ENCODE results near the gene PCYT1A. TPM values are rescaled to one million over a fixed set of nuclear protein-coding genes. Genes with fewer than 3 reads are reported as not detected.

The PCYT1A gene
- total RNA-seq, 1 donor: 110 TPM

DNA sequence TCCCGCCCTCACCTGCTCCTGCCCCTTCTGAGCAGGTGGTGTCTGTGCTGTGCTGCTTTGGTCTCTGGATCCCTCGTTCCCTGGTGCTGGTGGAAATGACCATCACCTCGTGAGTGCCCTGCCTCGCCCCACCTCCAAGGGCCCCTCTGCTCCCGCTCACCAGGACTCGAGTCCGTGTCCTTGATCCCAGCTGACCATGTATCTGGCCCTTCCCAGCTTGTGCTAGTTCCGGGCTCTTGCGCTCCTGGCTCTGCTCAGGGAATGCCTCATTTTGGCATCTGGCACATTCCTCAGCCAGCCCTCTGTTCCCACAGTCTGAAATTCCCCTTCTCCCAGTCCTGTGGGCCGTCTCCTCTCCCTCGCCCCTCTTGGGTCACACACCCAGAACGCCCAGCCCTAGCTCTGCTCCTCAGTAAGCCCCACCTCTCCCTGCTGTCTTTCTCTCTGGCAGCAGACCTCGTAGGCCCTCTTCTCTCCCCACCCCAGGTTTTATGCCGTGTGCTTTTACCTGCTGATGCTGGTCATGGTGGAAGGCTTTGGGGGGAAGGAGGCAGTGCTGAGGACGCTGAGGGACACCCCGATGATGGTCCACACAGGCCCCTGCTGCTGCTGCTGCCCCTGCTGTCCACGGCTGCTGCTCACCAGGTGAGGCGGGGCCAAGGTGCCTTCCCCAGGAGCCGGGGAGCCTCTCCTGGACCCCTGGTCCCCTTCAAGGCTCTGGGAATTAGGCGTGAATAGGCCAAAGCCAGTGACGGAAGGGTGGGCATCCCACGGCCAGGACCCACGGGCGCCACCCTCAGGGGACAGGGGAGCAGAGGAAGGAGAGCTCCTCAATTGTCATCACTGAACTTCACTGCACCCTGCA, 59.7 kb downstream of the PCYT1A start:
- H3K4me3 ChIP-seq (ENCODE audit: low read depth, low read length): peak overlapping the region; percentile 27
- TF ChIP-seq, protein P1, sequence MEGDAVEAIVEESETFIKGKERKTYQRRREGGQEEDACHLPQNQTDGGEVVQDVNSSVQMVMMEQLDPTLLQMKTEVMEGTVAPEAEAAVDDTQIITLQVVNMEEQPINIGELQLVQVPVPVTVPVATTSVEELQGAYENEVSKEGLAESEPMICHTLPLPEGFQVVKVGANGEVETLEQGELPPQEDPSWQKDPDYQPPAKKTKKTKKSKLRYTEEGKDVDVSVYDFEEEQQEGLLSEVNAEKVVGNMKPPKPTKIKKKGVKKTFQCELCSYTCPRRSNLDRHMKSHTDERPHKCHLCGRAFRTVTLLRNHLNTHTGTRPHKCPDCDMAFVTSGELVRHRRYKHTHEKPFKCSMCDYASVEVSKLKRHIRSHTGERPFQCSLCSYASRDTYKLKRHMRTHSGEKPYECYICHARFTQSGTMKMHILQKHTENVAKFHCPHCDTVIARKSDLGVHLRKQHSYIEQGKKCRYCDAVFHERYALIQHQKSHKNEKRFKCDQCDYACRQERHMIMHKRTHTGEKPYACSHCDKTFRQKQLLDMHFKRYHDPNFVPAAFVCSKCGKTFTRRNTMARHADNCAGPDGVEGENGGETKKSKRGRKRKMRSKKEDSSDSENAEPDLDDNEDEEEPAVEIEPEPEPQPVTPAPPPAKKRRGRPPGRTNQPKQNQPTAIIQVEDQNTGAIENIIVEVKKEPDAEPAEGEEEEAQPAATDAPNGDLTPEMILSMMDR (IDR thresholded peaks at IDR 0.05; ENCODE audit: insufficient read depth, low read depth, low read length): no peak
- DNase-seq (ENCODE audit: low read depth): peak; percentile 64

DNA sequence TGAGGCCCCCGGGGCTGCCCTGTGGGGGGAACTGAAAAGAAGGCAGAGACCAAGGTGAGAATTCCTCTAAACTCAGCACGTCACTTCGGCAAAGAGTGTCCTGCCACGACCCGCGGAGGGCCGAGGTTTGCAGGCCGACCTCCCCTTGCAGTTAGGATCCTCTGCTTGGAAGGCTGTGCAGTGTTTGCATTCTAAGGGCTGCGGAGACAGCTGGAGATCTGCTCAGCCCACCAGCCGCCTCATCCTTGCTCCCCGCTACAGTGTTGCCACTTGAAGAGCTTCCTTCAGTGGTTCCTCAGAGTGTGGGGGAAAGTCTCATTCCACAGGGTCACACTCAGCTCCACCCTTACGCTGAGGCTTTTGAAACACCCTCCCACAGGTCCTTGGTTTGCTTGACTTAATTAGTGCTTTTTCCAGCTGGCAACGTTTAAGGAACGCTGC, 60.4 kb downstream of the PCYT1A start:
- no peak for DNase-seq (ENCODE audit: low read depth)

DNA sequence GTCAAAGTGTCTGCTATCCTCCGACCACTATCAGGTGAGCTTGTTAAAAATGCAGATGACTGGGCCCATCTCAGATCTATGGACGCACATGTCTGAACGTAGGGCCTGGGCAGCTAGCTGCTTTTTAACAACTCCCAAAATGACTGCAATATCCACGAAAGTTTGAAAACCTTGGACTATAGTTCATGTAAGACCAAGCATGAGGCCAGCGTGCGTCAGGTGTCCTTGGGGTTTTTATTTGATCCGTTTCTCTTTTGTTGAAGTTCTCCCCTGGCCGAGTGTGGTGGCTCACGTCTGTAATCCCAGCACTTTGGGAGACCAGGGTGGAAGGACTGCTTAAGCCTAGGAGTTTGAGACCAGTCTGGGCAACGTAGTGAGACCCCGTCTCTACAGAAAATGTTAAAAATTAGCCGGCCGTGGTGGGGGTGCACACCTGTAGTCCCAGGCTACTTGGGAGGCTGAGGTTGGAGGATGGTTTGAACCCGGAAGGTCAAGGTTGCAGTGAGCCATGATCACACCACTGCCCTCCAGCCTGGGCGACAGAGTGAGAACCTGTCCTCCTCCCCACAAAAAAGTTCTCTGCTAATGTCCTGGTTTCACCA, 61.7 kb downstream of the PCYT1A start:
- no peak overlapping the region for H3K4me3 ChIP-seq (ENCODE audit: low read depth, low read length)
- TF ChIP-seq, protein P1 (IDR thresholded peaks at IDR 0.05; ENCODE audit: insufficient read depth, low read depth, low read length): no peak
- no peak for DNase-seq (ENCODE audit: low read depth)

More for the DNA sequence above, 60.4 kb downstream of the PCYT1A start:
- peak overlapping the region; percentile 27 for H3K4me3 ChIP-seq (ENCODE audit: low read depth, low read length)
- TF ChIP-seq, protein P1 (IDR thresholded peaks at IDR 0.05; ENCODE audit: insufficient read depth, low read depth, low read length): no peak

DNA sequence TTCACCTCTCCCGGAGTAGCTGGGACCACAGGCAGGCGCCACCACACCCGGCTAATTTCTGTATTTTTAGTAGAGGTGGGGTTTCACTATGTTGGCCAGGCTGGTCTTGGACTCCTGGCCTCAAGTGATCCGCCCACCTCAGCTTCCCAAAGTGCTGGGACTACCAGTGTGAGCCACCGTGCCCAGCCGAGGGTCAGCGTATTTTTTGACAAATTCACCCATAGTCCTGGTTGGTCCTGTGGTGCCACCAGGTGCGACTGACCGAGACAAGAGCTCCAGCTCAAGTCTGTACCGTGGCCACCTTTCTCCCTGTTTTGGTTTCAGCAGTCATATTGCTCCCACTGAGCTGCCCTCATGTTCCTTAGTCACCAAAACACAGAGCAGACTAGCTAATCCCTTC, 62.4 kb downstream of the PCYT1A start:
- DNase-seq (ENCODE audit: low read depth): no peak
- TF ChIP-seq, protein P1 (IDR thresholded peaks at IDR 0.05; ENCODE audit: insufficient read depth, low read depth, low read length): no peak
- H3K4me3 ChIP-seq (ENCODE audit: low read depth, low read length): no peak overlapping the region

DNA sequence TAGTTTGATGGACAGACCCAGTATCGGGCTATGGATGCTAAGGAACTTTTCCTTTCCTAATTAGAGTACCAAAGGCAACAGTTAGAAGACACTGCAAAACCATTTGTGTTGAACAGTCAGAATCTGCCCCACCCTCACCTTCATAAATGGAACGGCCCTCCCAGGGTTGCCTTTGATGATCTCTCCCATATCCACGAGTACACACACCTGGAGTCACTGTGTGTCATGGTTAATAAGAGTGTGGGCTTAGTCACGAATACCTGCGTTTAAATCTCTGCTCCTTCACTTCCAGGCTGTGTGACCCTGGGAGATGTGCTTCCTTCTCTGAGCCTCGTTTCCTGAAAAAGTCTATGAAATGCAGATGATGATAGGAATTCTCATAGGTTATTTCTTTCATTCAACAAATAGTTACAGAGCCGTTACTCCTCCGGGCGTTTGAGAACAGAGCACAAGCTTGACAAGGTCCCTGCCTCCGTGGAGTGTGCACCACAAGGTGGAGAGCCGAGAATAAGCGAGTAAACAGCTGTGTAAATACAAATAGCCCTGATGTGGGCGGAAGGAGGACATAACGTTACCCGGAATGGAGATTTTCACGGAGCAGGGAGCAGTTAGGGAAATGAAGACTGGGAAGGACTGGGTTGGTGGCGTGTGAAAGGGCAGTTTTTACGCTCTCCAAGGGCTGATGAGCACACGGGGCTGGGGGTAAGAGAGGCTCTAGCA, 64.5 kb downstream of the PCYT1A start:
- no peak for DNase-seq (ENCODE audit: low read depth)
- TF ChIP-seq, protein P1 (IDR thresholded peaks at IDR 0.05; ENCODE audit: insufficient read depth, low read depth, low read length): no peak
- H3K4me3 ChIP-seq (ENCODE audit: low read depth, low read length): no peak overlapping the region

DNA sequence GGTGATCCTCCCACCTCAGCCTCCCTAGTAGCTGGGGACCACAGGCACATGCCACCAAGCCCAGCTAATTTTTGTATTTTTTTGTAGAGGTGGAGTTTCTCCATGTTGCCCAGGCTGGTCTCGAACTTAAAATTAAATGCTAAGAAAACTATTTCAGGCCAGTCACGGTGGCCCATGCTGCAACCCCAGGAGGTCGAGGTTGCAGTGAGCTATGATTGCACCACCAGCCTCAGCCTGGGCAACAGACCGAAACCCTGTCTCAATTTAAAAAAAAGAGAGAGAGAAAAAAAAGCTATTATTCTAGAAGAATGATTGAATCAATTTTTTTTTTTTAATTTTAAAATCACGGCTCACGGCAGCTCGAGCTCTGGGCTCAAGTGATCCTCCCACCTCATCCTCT, 66.5 kb downstream of the PCYT1A start:
- TF ChIP-seq, protein P1 (IDR thresholded peaks at IDR 0.05; ENCODE audit: insufficient read depth, low read depth, low read length): no peak
- no peak overlapping the region for H3K4me3 ChIP-seq (ENCODE audit: low read depth, low read length)
- no peak for DNase-seq (ENCODE audit: low read depth)

All from fibroblast of villous mesenchyme (primary cell).